ENCODE results near the gene TNFRSF18. TPM values are rescaled to one million over a fixed set of nuclear protein-coding genes. Genes with fewer than 3 reads are reported as not detected.

Gene TNFRSF18
- total RNA-seq, 1 donor from 2014 or later = not detected

DNA sequence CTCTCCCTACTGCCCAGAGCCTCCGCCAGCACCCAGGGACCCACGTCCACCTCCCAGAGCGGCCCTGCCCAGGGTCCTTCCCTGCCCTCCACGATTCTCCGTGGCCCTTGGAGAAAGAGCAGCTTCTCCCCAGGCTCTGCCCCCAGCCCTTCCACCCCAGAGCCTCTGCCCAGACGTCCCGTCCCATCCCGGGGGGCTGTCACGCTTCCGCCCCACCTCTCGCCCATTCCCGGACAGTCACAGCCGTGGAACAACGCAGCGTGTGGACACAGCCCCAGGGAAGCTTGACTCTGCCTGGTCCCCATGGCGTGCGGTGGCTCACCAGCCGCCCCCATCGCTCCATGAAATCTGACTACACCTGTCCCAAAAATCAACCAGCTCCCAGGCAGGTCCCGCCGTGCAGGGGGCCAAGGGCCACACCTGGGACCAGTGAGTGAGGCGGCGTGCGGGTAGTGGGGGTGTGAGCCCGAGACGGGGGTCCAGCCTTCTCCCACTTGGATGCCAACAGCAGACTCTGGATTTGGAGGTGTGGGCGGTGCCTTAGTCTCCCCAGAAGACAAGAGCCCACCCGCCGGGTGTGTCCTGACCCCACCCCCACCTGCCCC, 45.2 kb downstream of the TNFRSF18 start:
- no peak overlapping the region for H3K27ac Mint-ChIP-seq (ENCODE audit: unreplicated experiment)
- no peak overlapping the region for H3K4me3 Mint-ChIP-seq (ENCODE audit: unreplicated experiment)
- no peak for DNase-seq (ENCODE audit: low spot score)
- H3K4me1 Mint-ChIP-seq (ENCODE audit: low read depth) = no peaks in the 10 kb centered on the region
- no peaks in the 10 kb centered on the region for H3K36me3 Mint-ChIP-seq (ENCODE audit: low read depth)
- TF ChIP-seq, protein P1, sequence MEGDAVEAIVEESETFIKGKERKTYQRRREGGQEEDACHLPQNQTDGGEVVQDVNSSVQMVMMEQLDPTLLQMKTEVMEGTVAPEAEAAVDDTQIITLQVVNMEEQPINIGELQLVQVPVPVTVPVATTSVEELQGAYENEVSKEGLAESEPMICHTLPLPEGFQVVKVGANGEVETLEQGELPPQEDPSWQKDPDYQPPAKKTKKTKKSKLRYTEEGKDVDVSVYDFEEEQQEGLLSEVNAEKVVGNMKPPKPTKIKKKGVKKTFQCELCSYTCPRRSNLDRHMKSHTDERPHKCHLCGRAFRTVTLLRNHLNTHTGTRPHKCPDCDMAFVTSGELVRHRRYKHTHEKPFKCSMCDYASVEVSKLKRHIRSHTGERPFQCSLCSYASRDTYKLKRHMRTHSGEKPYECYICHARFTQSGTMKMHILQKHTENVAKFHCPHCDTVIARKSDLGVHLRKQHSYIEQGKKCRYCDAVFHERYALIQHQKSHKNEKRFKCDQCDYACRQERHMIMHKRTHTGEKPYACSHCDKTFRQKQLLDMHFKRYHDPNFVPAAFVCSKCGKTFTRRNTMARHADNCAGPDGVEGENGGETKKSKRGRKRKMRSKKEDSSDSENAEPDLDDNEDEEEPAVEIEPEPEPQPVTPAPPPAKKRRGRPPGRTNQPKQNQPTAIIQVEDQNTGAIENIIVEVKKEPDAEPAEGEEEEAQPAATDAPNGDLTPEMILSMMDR (IDR thresholded peaks at IDR 0.05) = no peak
- H3K27me3 Mint-ChIP-seq (ENCODE audit: low read depth) = no peaks in the 10 kb centered on the region
- no peaks in the 10 kb centered on the region for H3K9me3 Mint-ChIP-seq (ENCODE audit: low read depth)

DNA sequence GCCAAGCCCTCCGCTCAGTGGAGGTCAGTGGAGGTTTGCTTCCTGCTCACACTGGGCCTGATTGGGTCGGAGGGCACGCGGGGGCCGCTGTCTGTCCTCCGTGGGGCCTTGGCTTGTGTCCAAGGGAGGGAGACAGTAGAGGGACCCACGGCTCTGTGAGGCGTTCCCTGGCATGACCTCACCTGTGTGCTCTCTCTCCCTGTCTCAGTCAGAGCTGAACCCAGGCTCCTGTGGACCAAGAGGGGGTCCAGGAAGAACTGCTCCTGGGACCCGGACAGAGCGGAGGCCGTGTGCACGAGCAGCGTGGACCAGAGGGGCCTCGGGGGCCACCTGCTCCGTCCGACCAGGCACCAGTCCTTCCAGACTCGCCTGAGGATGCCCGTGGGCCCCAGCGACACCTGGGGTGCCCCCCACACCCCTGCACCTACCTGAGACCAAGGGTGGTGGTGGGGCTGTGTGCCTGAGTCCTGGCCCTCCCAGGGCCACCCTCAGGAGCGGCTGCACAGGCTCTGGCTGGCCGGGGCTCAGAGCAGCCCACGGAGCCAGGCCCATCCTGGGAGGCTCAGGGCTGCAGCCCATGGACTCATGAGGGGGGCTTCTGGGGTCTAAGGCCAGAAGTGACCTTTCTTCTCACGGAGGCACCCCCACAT, 46.0 kb downstream of the TNFRSF18 start:
- TF ChIP-seq, protein P1 (IDR thresholded peaks at IDR 0.05) = no peak
- H3K36me3 Mint-ChIP-seq (ENCODE audit: low read depth) = no peaks in the 10 kb centered on the region
- H3K27ac Mint-ChIP-seq (ENCODE audit: unreplicated experiment) = no peak overlapping the region
- peaks cover 2% of the 10 kb centered on the region for H3K9me3 Mint-ChIP-seq (ENCODE audit: low read depth)
- no peak for DNase-seq (ENCODE audit: low spot score)
- H3K27me3 Mint-ChIP-seq (ENCODE audit: low read depth) = no peaks in the 10 kb centered on the region
- no peak overlapping the region for H3K4me3 Mint-ChIP-seq (ENCODE audit: unreplicated experiment)
- no peaks in the 10 kb centered on the region for H3K4me1 Mint-ChIP-seq (ENCODE audit: low read depth)

DNA sequence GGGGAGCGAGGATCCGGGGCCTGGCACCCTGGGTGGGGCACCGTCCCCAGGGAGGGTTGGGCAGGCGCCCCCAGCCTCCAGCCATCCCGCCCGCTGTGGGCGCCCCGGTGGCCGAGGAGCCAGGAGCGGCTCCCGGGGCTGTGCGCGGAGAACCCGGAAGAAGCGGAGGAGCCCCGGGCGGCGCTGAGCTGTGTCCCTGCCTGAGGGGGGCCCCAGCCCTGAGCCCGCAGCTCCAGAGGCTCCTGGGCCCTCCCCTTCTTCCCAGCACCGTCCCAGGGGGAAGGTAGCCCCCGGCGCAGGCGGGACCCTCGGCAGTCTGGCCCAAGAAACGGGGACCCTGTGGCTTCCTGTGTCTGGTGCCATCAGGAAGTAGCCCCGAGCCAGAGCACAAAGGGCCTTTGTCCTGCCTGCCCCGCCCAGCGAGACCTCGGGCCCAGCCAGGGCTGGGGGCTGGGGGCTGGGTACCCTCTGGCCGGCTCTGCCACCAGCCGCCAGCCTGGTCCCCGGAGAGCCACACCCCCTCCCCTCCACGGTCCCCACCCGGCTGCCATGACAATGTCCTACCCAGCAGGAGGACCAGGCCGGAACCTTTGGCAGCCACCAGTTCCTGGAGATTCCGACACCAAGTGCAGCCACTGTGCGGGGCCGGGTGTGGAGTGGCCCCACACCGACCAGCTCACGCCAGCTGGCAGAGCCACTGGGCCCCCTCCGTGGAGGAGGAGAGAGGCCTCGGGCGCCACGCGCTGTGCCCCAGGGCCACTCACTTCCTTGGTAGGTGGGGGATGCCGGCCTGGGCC, 48.3 kb downstream of the TNFRSF18 start:
- no peak for DNase-seq (ENCODE audit: low spot score)
- peaks cover 9% of the 10 kb centered on the region for H3K9me3 Mint-ChIP-seq (ENCODE audit: low read depth)
- TF ChIP-seq, protein P1 (IDR thresholded peaks at IDR 0.05) = no peak
- H3K27me3 Mint-ChIP-seq (ENCODE audit: low read depth) = no peaks in the 10 kb centered on the region
- no peak overlapping the region for H3K27ac Mint-ChIP-seq (ENCODE audit: unreplicated experiment)
- no peaks in the 10 kb centered on the region for H3K36me3 Mint-ChIP-seq (ENCODE audit: low read depth)
- no peaks in the 10 kb centered on the region for H3K4me1 Mint-ChIP-seq (ENCODE audit: low read depth)
- no peak overlapping the region for H3K4me3 Mint-ChIP-seq (ENCODE audit: unreplicated experiment)

DNA sequence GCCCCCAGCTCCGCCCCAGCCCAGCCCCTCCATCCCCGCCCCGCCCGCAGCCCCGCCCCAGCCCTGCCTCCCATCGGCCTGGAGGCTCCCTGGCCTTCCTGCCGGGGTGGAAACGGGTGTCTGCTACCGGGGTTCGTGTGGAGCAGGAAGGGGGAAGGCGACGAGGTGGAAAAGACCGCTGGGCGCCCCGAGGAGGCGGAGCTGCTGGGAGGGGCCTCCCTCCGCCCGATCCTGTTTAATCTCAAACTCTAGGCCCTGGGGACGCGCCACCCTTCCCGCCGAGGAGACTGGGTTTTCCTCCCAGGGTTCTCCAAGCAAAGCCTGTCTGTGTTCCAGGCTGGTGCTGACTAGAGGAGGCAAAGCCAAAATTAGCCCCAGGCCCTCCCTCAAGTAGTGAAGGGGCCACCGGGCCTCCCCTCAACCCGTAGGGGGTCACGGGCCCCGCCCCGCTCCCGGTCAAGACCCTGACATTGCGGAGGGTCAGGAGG, 48.9 kb downstream of the TNFRSF18 start:
- TF ChIP-seq, protein P1 (IDR thresholded peaks at IDR 0.05) = no peak
- no peak for DNase-seq (ENCODE audit: low spot score)
- no peaks in the 10 kb centered on the region for H3K27me3 Mint-ChIP-seq (ENCODE audit: low read depth)
- no peaks in the 10 kb centered on the region for H3K36me3 Mint-ChIP-seq (ENCODE audit: low read depth)
- H3K4me1 Mint-ChIP-seq (ENCODE audit: low read depth) = no peaks in the 10 kb centered on the region
- no peak overlapping the region for H3K27ac Mint-ChIP-seq (ENCODE audit: unreplicated experiment)
- peaks cover 16% of the 10 kb centered on the region for H3K9me3 Mint-ChIP-seq (ENCODE audit: low read depth)
- peak overlapping the region; percentile 64 for H3K4me3 Mint-ChIP-seq (ENCODE audit: unreplicated experiment)

DNA sequence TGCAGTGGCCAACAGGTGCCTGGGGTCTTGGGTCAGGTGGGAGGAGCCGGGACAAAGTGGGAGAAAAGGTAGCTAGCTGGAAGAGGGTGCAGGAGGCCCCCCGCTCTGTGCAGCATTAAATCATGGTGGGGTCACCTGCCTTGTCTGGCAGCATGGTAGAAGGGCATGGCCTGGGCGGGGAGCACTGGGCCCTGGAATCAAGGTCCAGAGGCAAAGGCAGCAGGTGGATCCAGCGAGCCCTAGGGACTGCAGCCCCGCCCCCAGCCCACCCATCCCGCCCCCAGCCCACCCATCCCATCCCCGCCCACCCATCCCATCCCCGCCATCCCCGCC, 49.4 kb downstream of the TNFRSF18 start:
- no peaks in the 10 kb centered on the region for H3K4me1 Mint-ChIP-seq (ENCODE audit: low read depth)
- H3K4me3 Mint-ChIP-seq (ENCODE audit: unreplicated experiment) = no peak overlapping the region
- H3K36me3 Mint-ChIP-seq (ENCODE audit: low read depth) = no peaks in the 10 kb centered on the region
- DNase-seq (ENCODE audit: low spot score) = no peak
- peaks cover 19% of the 10 kb centered on the region for H3K9me3 Mint-ChIP-seq (ENCODE audit: low read depth)
- no peak overlapping the region for H3K27ac Mint-ChIP-seq (ENCODE audit: unreplicated experiment)
- H3K27me3 Mint-ChIP-seq (ENCODE audit: low read depth) = no peaks in the 10 kb centered on the region
- TF ChIP-seq, protein P1 (IDR thresholded peaks at IDR 0.05) = no peak

Data from chondrocyte (in vitro differentiated cells).